GM19023 (cell line): ENCODE measurements around the gene MYO3B.

ENCODE experiments used
- ATAC-seq: cut with Tn5 transposase; IDR thresholded peaks from one replicate; pipeline ENCODE4 v1.9.1; 2021; ENCODE audit warnings: mild to moderate bottlenecking, moderate library complexity; ENCODE audit not compliant: unreplicated experiment

MYO3B gene

GRCh38 chr2:170162271-170162632 lies 15.7 kb upstream of the MYO3B start:
- ATAC-seq: no peak

GRCh38 chr2:170163411-170164065 lies 14.4 kb upstream of the MYO3B start:
- no peak for ATAC-seq

- ATAC-seq: no peak
These were observed 12.8 kb upstream of the MYO3B start for GRCh38 chr2:170165129-170165528.

DNA sequence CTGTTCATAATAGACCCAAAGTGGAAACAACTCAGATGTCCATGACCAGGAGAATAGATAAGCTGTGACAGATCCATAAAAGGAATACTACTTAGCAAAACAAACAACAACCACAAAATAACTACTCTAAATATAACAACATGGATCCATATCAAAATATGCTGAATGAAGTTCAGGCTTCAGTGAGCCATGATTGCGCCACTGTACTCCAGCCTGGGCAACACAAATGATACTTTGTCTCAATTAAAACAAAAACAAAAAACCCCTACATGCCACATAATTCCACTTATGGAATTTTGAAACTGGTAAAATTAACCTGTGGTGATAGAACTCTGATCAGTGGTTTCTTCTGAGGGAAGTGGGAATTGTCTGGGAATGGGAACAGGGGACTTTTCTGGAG lies 11.2 kb upstream of the MYO3B start:
- no peak for ATAC-seq

GRCh38 chr2:170170281-170171040 lies 7.5 kb upstream of the MYO3B start:
- ATAC-seq: no peak

DNA sequence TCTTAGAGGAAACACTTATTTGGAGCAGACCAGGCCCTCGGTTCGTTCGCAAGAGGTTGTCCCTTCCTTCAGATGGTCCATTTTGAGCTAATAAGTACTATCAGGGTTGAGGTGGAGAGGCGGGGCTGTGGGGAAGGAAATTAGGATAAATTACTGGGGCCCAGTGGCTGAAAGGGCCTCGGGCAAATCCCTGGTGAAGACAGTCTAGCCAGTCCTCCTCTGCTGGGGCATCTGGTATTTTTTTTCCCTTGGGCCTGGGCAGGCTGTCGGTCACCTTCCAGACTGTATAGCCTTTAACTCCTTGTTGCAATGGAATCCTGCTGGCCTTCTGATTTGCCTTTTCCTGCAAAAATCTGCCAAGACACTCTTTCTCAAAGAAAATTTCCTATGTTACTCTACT lies 1.7 kb upstream of the MYO3B start:
- ATAC-seq: no peak

GRCh38 chr2:170180031-170180566 lies 2.2 kb downstream of the MYO3B start:
- peak; percentile 65 for ATAC-seq

DNA sequence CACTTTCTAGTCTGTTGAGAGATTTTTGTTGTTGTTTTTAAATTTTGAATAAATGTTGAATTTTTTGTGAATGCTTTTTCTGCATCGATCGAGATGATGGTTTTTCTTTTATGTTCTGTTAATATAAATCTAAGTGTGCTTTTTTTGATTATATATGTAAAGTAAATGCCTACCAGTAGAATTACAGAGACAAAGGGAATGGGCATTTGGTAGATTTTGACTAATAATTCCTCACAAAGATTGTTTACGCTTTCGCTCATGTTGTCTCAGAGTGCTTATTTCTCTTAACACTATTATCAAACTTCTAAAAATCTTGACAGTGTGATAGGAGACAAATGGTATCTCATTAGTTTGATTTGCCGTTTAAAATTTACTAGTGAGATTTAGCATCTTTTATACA lies 3.7 kb downstream of the MYO3B start:
- no peak for ATAC-seq

- ATAC-seq: no peak
These were observed 7.4 kb downstream of the MYO3B start for GRCh38 chr2:170185319-170185718.

GRCh38 chr2:170189757-170190156 lies 11.8 kb downstream of the MYO3B start:
- ATAC-seq: no peak

DNA sequence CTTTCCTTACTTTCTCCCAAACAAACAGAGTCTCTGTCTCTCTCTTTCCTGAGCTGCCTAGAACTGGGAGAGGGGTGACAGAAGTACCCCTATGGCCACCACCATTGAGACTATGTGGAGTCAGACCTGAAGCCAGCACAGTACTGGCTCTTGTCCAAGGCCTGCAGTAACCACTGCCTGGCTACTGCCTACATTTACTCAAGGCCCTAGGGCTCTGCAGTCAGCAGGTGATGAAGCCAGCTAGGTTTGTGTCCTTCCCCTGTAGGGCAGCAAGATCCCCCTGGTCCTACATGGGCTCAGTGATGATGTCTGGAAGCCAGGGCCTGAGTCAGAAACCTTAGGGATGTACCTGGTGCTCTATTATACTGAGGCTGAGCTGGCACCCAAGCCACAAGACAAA lies 12.2 kb downstream of the MYO3B start:
- no peak for ATAC-seq

- ATAC-seq: no peak
These were observed 13.4 kb downstream of the MYO3B start for GRCh38 chr2:170191166-170191866.

- ATAC-seq: no peak
These were observed 19.0 kb downstream of the MYO3B start for GRCh38 chr2:170196963-170197362.

DNA sequence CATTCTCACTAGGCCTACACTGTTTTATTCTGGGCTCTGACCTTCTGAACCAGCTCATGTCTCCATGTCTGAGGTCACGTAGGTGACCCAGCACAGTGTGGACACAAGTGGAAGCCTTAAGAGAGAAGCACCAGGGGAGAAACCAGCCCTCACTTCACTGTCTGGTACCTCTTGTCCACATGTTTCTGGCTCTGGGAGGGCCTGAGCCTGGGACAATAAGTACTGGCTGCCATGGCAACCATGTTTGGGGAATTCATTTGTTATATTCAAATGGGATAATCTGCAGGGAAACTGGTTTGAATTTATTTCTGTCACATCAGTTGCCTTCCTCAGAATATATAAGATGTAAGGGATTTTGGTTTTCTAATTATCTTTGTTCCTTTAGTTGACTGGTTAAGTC lies 23.3 kb downstream of the MYO3B start:
- no peak for ATAC-seq

- ATAC-seq: no peak
These were observed 23.9 kb downstream of the MYO3B start for GRCh38 chr2:170201734-170202393.

- ATAC-seq: no peak
These were observed 24.5 kb downstream of the MYO3B start for GRCh38 chr2:170202437-170202836.

- no peak for ATAC-seq
These were observed 26.5 kb downstream of the MYO3B start for GRCh38 chr2:170204298-170204951.

- ATAC-seq: no peak
These were observed 28.3 kb downstream of the MYO3B start for GRCh38 chr2:170206246-170206645.

GRCh38 chr2:170206805-170207407 lies 29.0 kb downstream of the MYO3B start:
- ATAC-seq: no peak

- no peak for ATAC-seq
These were observed 30.0 kb downstream of the MYO3B start for GRCh38 chr2:170207901-170208300.
